H1 (cell line): ENCODE data around the gene ARHGAP21. TPM values are rescaled to one million over a fixed set of nuclear protein-coding genes. Genes with fewer than 3 reads are reported as not detected.

Experiments
- CTCF ChIA-PET: fragments of 300-600 bp; sonication (Branson Sonifier 250); formaldehyde crosslinking; loops from one replicate; lab custom pipeline; 2021; ENCODE audit not compliant: partially characterized antibody; lab: Charles Lee
- POLR2A ChIA-PET: fragments of 300-600 bp; sonication (Branson Sonifier 250); formaldehyde crosslinking; loops from one replicate; lab custom pipeline; 2021; ENCODE audit warnings: inconsistent platforms; ENCODE audit not compliant: partially characterized antibody; lab: Charles Lee
- DNase-seq, 2 experiments: peaks; one replicate each; pipeline versions ENCODE4 v3.0.0 to v3.0.0-alpha.2; 2010 to 2022; ENCODE audit warnings: low spot score in 2 of 2, low read depth in 1 of 2, mixed read lengths in 1 of 2
- FAIRE-seq: peaks from 2 replicates; lab custom pipeline; 2011; peaks lifted over from hg19 to GRCh38; lab: Jason Lieb, UNC
- H2AFZ ChIP-seq: 2 replicates; pipeline ENCODE4 v1.8.1; 2012; ENCODE audit warnings: low read length, inconsistent platforms
- H2AK5ac ChIP-seq: 2 replicates; pipeline ENCODE4 v1.6.1; 2013; ENCODE audit warnings: low read depth, low read length
- H2BK120ac ChIP-seq: replicated peaks from 2 replicates; pipeline ENCODE3; 2013; ENCODE audit warnings: low read depth, low read length, inconsistent platforms
- H2BK12ac ChIP-seq: 2 replicates; pipeline ENCODE4 v1.6.1; 2013; ENCODE audit warnings: low read depth, low read length
- H2BK15ac ChIP-seq: 2 replicates; pipeline ENCODE4 v1.6.1; 2013; ENCODE audit warnings: low read length
- H2BK20ac ChIP-seq: 2 replicates; pipeline ENCODE4 v1.6.1; 2013; ENCODE audit warnings: low read length
- H2BK5ac ChIP-seq: 2 replicates; pipeline ENCODE4 v1.6.1; 2013; ENCODE audit warnings: low read depth, low read length
- H3K14ac ChIP-seq: 2 replicates; pipeline ENCODE4 v1.6.1; 2013; ENCODE audit warnings: inconsistent platforms; ENCODE audit not compliant: insufficient read length
- H3K18ac ChIP-seq: 2 replicates; pipeline ENCODE4 v1.6.1; 2013; ENCODE audit warnings: low read length; ENCODE audit errors: extremely low read depth
- H3K23ac ChIP-seq: 2 replicates; pipeline ENCODE4 v1.6.1; 2013; ENCODE audit warnings: inconsistent platforms; ENCODE audit not compliant: insufficient read length
- H3K23me2 ChIP-seq: 2 replicates; pipeline ENCODE4 v1.6.1; 2013; ENCODE audit warnings: low read depth, low read length
- H3K27ac ChIP-seq: 2 replicates; pipeline ENCODE4 v1.6.1; 2011; ENCODE audit warnings: low read depth, low read length, inconsistent platforms
- H3K27me3 ChIP-seq, 4 experiments: replicated peaks in 1 of 4; 1 replicate in 1 of 4; 2 replicates in 3 of 4; pipeline versions ENCODE4 v1.6.1 to v1.8.1; 2011 to 2013; ENCODE audit warnings: low read length in 3 of 4, mild to moderate bottlenecking in 3 of 4, inconsistent platforms in 2 of 4, mixed read lengths in 2 of 4, moderate library complexity in 1 of 4; ENCODE audit not compliant: control insufficient read depth in 3 of 4, insufficient read depth in 3 of 4; ENCODE audit errors: extremely low read depth in 1 of 4
- H3K36me3 ChIP-seq, 4 experiments: 2 replicates each; pipeline versions ENCODE4 v1.6.1 to v1.8.1; 2011 to 2013; ENCODE audit warnings: mild to moderate bottlenecking in 4 of 4, low read length in 3 of 4, moderate library complexity in 2 of 4, control low read depth in 1 of 4, inconsistent platforms in 1 of 4; ENCODE audit not compliant: insufficient read depth in 4 of 4, control insufficient read depth in 2 of 4
- H3K4ac ChIP-seq: replicated peaks from 2 replicates; pipeline ENCODE3; 2013; ENCODE audit warnings: low read length, low read depth, mixed read lengths, inconsistent platforms; ENCODE audit not compliant: insufficient read length
- H3K4me1 ChIP-seq, 4 experiments: replicated peaks in 1 of 4; 1 replicate in 1 of 4; 2 replicates in 3 of 4; pipeline versions ENCODE4 v1.6.1 to v1.8.1; 2011 to 2013; ENCODE audit warnings: low read length in 3 of 4, inconsistent platforms in 2 of 4, mixed read lengths in 1 of 4; ENCODE audit not compliant: insufficient read depth in 4 of 4, control insufficient read depth in 3 of 4
- H3K4me2 ChIP-seq, 2 experiments: 2 replicates each; pipeline versions ENCODE4 v1.6.1 to v1.8.1; 2011 to 2013; ENCODE audit warnings: low read depth in 2 of 2, low read length in 2 of 2, control low read depth in 1 of 2, inconsistent platforms in 1 of 2, mild to moderate bottlenecking in 1 of 2; ENCODE audit not compliant: insufficient read depth in 1 of 2
- H3K4me3 ChIP-seq, 4 experiments: fragments of 200-600, 300-600 bp in 1 of 4; sonication (generic), shearing (Covaris generic), sonication (Bioruptor Twin) in 1 of 4; 2 replicates each; pipeline versions ENCODE4 v1.5.1 to v1.8.1; 2011 to 2016; ENCODE audit warnings: low read length in 4 of 4, low read depth in 3 of 4, control low read depth in 2 of 4, inconsistent platforms in 2 of 4, mild to moderate bottlenecking in 2 of 4, mixed read lengths in 1 of 4, moderate library complexity in 1 of 4; ENCODE audit not compliant: insufficient read depth in 2 of 4; ENCODE audit errors: extremely low read depth in 1 of 4
- H3K56ac ChIP-seq: replicated peaks from 2 replicates; pipeline ENCODE3; 2013; ENCODE audit warnings: low read depth, mild to moderate bottlenecking, mixed read lengths, low read length, inconsistent platforms; ENCODE audit not compliant: insufficient read length
- H3K79me1 ChIP-seq: 2 replicates; pipeline ENCODE4 v1.6.1; 2013; ENCODE audit warnings: low read depth, low read length, control low read depth
- H3K79me2 ChIP-seq, 2 experiments: 2 replicates each; pipeline versions ENCODE4 v1.6.1 to v1.8.1; 2012 to 2013; ENCODE audit warnings: low read length in 2 of 2, mild to moderate bottlenecking in 2 of 2, inconsistent platforms in 1 of 2; ENCODE audit not compliant: insufficient read depth in 2 of 2, control insufficient read depth in 1 of 2
- H3K9ac ChIP-seq, 4 experiments: replicated peaks in 1 of 4; 1 replicate in 1 of 4; 2 replicates in 3 of 4; pipeline versions ENCODE4 v1.6.1 to v1.8.1; 2011 to 2013; ENCODE audit warnings: low read depth in 3 of 4, low read length in 3 of 4, control low read depth in 2 of 4, mild to moderate bottlenecking in 2 of 4, moderate library complexity in 2 of 4, inconsistent platforms in 1 of 4; ENCODE audit errors: extremely low read depth in 1 of 4
- H3K9me3 ChIP-seq, 2 experiments: 2 replicates each; pipeline versions ENCODE4 v1.6.1 to v1.8.1; 2012 to 2013; ENCODE audit warnings: mild to moderate bottlenecking in 2 of 2, moderate library complexity in 2 of 2, control low read depth in 1 of 2, inconsistent platforms in 1 of 2, low read depth in 1 of 2, low read length in 1 of 2, mixed read lengths in 1 of 2; ENCODE audit not compliant: insufficient read depth in 2 of 2
- H4K20me1 ChIP-seq, 2 experiments: replicated peaks in 1 of 2; 2 replicates each; pipeline versions ENCODE3 to v1.8.1; 2011 to 2013; ENCODE audit warnings: inconsistent platforms in 2 of 2, low read length in 2 of 2, mild to moderate bottlenecking in 1 of 2; ENCODE audit not compliant: insufficient read depth in 2 of 2, control insufficient read depth in 1 of 2
- H4K5ac ChIP-seq: 2 replicates; pipeline ENCODE4 v1.6.1; 2013; ENCODE audit warnings: low read length, low read depth, mixed read lengths, inconsistent platforms; ENCODE audit not compliant: insufficient read length
- H4K8ac ChIP-seq: 2 replicates; pipeline ENCODE4 v1.8.0; 2013; ENCODE audit warnings: mild to moderate bottlenecking, moderate library complexity, low read length, inconsistent platforms; ENCODE audit not compliant: insufficient read depth; ENCODE audit errors: extremely low read depth
- H4K91ac ChIP-seq: replicated peaks from 2 replicates; pipeline ENCODE3; 2013; ENCODE audit warnings: low read length, mixed read lengths, inconsistent platforms; ENCODE audit not compliant: insufficient read length
- ASH2L ChIP-seq: fragments of 200-600, 300-600 bp; sonication (generic); IDR thresholded peaks from one replicate; pipeline ENCODE4 v1.7.1; 2017; ENCODE audit warnings: low read length
- BACH1 ChIP-seq: IDR thresholded peaks from 2 replicates; pipeline ENCODE4 v1.6.1; 2012; ENCODE audit warnings: low read length, improper control_type of control experiment
- CEBPB ChIP-seq: IDR thresholded peaks from 2 replicates; pipeline ENCODE4 v1.6.1; 2012; ENCODE audit warnings: low read depth, low read length
- CREB1 ChIP-seq: IDR thresholded peaks from 2 replicates; pipeline ENCODE4 v1.6.1; 2012; ENCODE audit warnings: inconsistent platforms
- EZH2 ChIP-seq: fragments of 200-600 bp; sonication (generic); IDR thresholded peaks from 2 replicates; pipeline ENCODE4 v1.7.1; 2012; ENCODE audit warnings: low read depth, mild to moderate bottlenecking, moderate library complexity, low read length, inconsistent platforms; ENCODE audit not compliant: severe bottlenecking
- GABPA ChIP-seq: IDR thresholded peaks from 2 replicates; pipeline ENCODE4 v1.6.1; 2011; ENCODE audit warnings: mild to moderate bottlenecking, low read length, moderate library complexity, borderline replicate concordance; ENCODE audit not compliant: insufficient read depth
- HDAC2 ChIP-seq, 2 experiments: fragments of 300-600 bp in 1 of 2; sonication (generic) in 1 of 2; IDR thresholded peaks; 2 replicates each; pipeline ENCODE4 v1.6.1; 2011 to 2012; ENCODE audit warnings: low read depth in 2 of 2, low read length in 2 of 2, mild to moderate bottlenecking in 2 of 2, moderate library complexity in 2 of 2, borderline replicate concordance in 1 of 2, inconsistent platforms in 1 of 2
- KDM4A ChIP-seq: IDR thresholded peaks from one replicate; pipeline ENCODE4 v1.7.1; 2012; ENCODE audit warnings: low read depth, mild to moderate bottlenecking, moderate library complexity, low read length, inconsistent platforms; ENCODE audit not compliant: severe bottlenecking
- NRF1 ChIP-seq: IDR thresholded peaks from 2 replicates; pipeline ENCODE4 v1.6.1; 2011; ENCODE audit warnings: mild to moderate bottlenecking, low read depth, low read length, improper control_type of control experiment
- PHF8 ChIP-seq: fragments of 200-600 bp; sonication (generic); conservative IDR thresholded peaks from 2 replicates; pipeline ENCODE4 v1.7.1; 2012; ENCODE audit warnings: low read depth, mild to moderate bottlenecking, inconsistent platforms, low read length, moderate library complexity
- RBBP5 ChIP-seq: IDR thresholded peaks from 2 replicates; pipeline ENCODE4 v1.7.1; 2012; ENCODE audit warnings: low read depth, mild to moderate bottlenecking, inconsistent platforms, low read length, moderate library complexity, borderline replicate concordance
- SP1 ChIP-seq: IDR thresholded peaks from 2 replicates; pipeline ENCODE4 v1.6.1; 2011; ENCODE audit warnings: low read depth, low read length
- SRF ChIP-seq: IDR thresholded peaks from 2 replicates; pipeline ENCODE4 v1.6.1; 2011; ENCODE audit warnings: mild to moderate bottlenecking, low read depth, low read length, moderate library complexity
- TAF1 ChIP-seq: IDR thresholded peaks from 2 replicates; pipeline ENCODE4 v1.6.1; 2011; ENCODE audit warnings: mild to moderate bottlenecking, low read depth, low read length
- WGBS, 2 experiments: shearing (Covaris generic) in 1 of 2; methylation state at CpG; one replicate each; pipeline versions ENCODE4 v1.1.6 to v1.1.7; 2013 to 2015; ENCODE audit warnings: low lambda C conversion rate in 2 of 2, mixed read lengths in 2 of 2, inconsistent platforms in 1 of 2, low coverage in 1 of 2, missing lambda C conversion rate in 1 of 2; ENCODE audit not compliant: insufficient replicate concordance in 2 of 2, insufficient coverage in 1 of 2, insufficient read length in 1 of 2; ENCODE audit errors: extremely low coverage in 1 of 2, missing lambda C conversion rate in 1 of 2; 5-methylcytosine and 5-hydroxymethylcytosine counted together
- polyA plus RNA-seq, 7 experiments: library from polyadenylated mRNA; depleted of rRNA in 3 of 7; stranded (reverse) in 5 of 7; unstranded in 2 of 7; fragments of >200 nt in 5 of 7; fragments of 200-250 nt in 2 of 7; gene quantifications; 1 replicate in 5 of 7; 2 replicates in 1 of 7; 4 replicates in 1 of 7; pipeline versions ENCODE4 v1.2.1 to v1.2.3, GENCODE V29; 2011 to 2013; ENCODE audit warnings: missing spikeins in 2 of 7, mixed read lengths in 2 of 7
- total RNA-seq: library from RNA; stranded (reverse); fragmentation: NEBNext Ultra II Directional; extraction: Animal tissue kit (Norgen Biotek cat#: 25700); gene quantifications from 2 replicates; pipeline ENCODE4 v1.2.1, GENCODE V29; 2021

Gene ARHGAP21
- total and polyA plus RNA-seq, 2 of the 8 experiments (the other 6 are each of a cell fraction or from before 2014, with no cell fraction given): 14.4 to 35.3 TPM

- H3K4me1 ChIP-seq: no peaks in the 10 kb centered on the region
- H3K9ac ChIP-seq: no peak overlapping the region
- no peak overlapping the region for H2BK120ac ChIP-seq
- H3K14ac ChIP-seq: no peak overlapping the region
- H3K36me3 ChIP-seq: no peaks in the 10 kb centered on the region
- H4K8ac ChIP-seq: no peak overlapping the region
- no peak overlapping the region for H2AFZ ChIP-seq
- no peak overlapping the region for H2BK15ac ChIP-seq
- H3K56ac ChIP-seq: no peak overlapping the region
- H2AK5ac ChIP-seq: no peak overlapping the region
- H2BK12ac ChIP-seq: no peak overlapping the region
- H3K9me3 ChIP-seq: no peaks in the 10 kb centered on the region
- no peaks in the 10 kb centered on the region for H3K27me3 ChIP-seq
- no peak overlapping the region for H3K4me3 ChIP-seq
- no peak overlapping the region for H3K23ac ChIP-seq
- no peak overlapping the region for H4K91ac ChIP-seq
- H3K79me1 ChIP-seq: no peaks in the 10 kb centered on the region
- H3K4ac ChIP-seq: no peak overlapping the region
- no peak overlapping the region for H3K4me2 ChIP-seq
- no peak overlapping the region for H4K5ac ChIP-seq
- ChIA-PET POLR2A (no interaction called here), CTCF (interaction anchor here (0.9 to 2.5 kb wide), 4 partner anchors 11 to 596 kb away, joined by 3 to 11 read pairs (median 4); no protein-coding TSS in a partner anchor)
- 76% methylated on average over 4 of the region's 4 CpGs; no CpG with 5 or more reads in 1 of the 2 experiments for WGBS, 2 experiments
- H3K23me2 ChIP-seq: no peaks in the 10 kb centered on the region
- FAIRE-seq (no peak), DNase-seq (no peak)
- H3K79me2 ChIP-seq: no peaks in the 10 kb centered on the region
- TF ChIP-seq RBBP5 (no peak), SP1 (no peak), TAF1 (no peak), EZH2 (no peak), HDAC2 (IDR thresholded peaks at IDR 0.05; ENCODE audit: borderline replicate concordance in 1 of 2, low read depth in 2 of 2, low read length in 2 of 2) (no peak), CREB1 (no peak), CEBPB (no peak), SRF (no peak), BACH1 (no peak), PHF8 (no peak), GABPA (no peak), NRF1 (no peak), KDM4A (no peak), ASH2L (no peak)
- no peak overlapping the region for H2BK20ac ChIP-seq
- H3K18ac ChIP-seq: no peak overlapping the region
- H4K20me1 ChIP-seq: no peaks in the 10 kb centered on the region
- no peak overlapping the region for H3K27ac ChIP-seq
- H2BK5ac ChIP-seq: no peak overlapping the region
Measured at GRCh38 chr10:24568042-24568441, 155.6 kb downstream of the ARHGAP21 start.
